NB4 (cell line): ENCODE data around the gene VPS25.

Experiments
- CTCF ChIP-seq: IDR thresholded peaks from one replicate; pipeline ENCODE4 v1.5.1; 2012; ENCODE audit warnings: low read depth, low read length
- MAX ChIP-seq: IDR thresholded peaks from 2 replicates; pipeline ENCODE4 v1.6.1; 2011; ENCODE audit warnings: low read depth, low read length
- MYC ChIP-seq: IDR thresholded peaks from 2 replicates; pipeline ENCODE4 v1.6.1; 2011; ENCODE audit warnings: low read depth, low read length
- POLR2A ChIP-seq: IDR thresholded peaks from 2 replicates; pipeline ENCODE4 v1.6.1; 2011; ENCODE audit warnings: mild to moderate bottlenecking; ENCODE audit not compliant: insufficient read length; ENCODE audit errors: extremely low read depth

- TF ChIP-seq CTCF (no peak), POLR2A (no peak), MYC (no peak), MAX (no peak)
Measured at GRCh38 chr17:42809250-42809649, 36.0 kb downstream of the VPS25 start.
